Dedifferentiated amniotic fluid mesenchymal stem cell (primary cell): ENCODE measurements around the gene SDS.

Experiments used
- DNase-seq: peaks from one replicate; pipeline ENCODE4 v3.0.0-alpha.2; 2016; ENCODE audit errors: extremely low spot score

Gene SDS

GRCh38 chr12:113348849-113349536, 54.7 kb downstream of the SDS start:
- no peak for DNase-seq

GRCh38 chr12:113347892-113348291, 55.8 kb downstream of the SDS start:
- DNase-seq, result no peak

- DNase-seq, result no peak
Measured at GRCh38 chr12:113347107-113347506, 56.6 kb downstream of the SDS start.

DNA sequence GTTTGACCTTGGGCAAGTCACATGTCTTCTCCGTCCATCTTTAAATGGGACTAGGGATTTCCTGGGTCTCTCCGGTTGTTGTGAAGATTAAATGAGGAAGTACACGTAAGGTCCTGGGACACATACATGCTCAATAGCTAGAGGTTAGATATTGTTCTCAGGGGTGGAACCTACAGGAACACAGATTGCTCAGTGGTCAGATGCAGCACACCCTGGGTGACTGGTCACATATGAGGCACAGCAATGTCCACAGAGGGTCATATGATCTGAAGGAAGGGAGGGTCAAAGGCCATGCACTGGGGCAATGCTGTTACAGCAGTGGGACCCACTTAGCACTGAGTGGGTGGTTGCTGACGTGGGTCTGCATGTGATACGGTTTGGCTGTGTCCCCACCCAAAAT, 57.3 kb downstream of the SDS start:
- no peak for DNase-seq

GRCh38 chr12:113345318-113345717, 58.4 kb downstream of the SDS start:
- no peak for DNase-seq
